Smooth muscle cell (in vitro differentiated cells): ENCODE data around the gene CCDC9B. TPM values are rescaled to one million over a fixed set of nuclear protein-coding genes. Genes with fewer than 3 reads are reported as not detected.

Experiments
- DNase-seq: peaks from one replicate; lab custom pipeline; 2025; ENCODE audit not compliant: unreplicated experiment; lab: John Stamatoyannopoulos, UW
- H2AFZ ChIP-seq: fragments of 200-600 bp; sonication (generic); 2 replicates; pipeline ENCODE4 v1.6.0; 2016; ENCODE audit warnings: antibody characterized with exemption, low read depth, mild to moderate bottlenecking
- H3F3A ChIP-seq: fragments of 200-600 bp; sonication (generic); 2 replicates; pipeline ENCODE4 v1.6.0; 2017; ENCODE audit warnings: antibody characterized with exemption, low read depth
- H3K27ac ChIP-seq: fragments of 200-600 bp; sonication (generic); 2 replicates; pipeline ENCODE4 v1.5.1; 2016; ENCODE audit warnings: low read depth, mild to moderate bottlenecking
- H3K27me3 ChIP-seq: fragments of 200-600 bp; sonication (generic); 2 replicates; pipeline ENCODE4 v1.6.1; 2016; ENCODE audit warnings: low read depth, mild to moderate bottlenecking
- H3K36me3 ChIP-seq: fragments of 200-600 bp; sonication (generic); 2 replicates; pipeline ENCODE4 v1.5.1; 2016; ENCODE audit warnings: low read depth
- H3K4me1 ChIP-seq: fragments of 200-600 bp; sonication (generic); 2 replicates; pipeline ENCODE4 v1.5.1; 2016; ENCODE audit warnings: low read depth
- H3K4me2 ChIP-seq: fragments of 200-600 bp; sonication (generic); 2 replicates; pipeline ENCODE4 v1.6.0; 2016; ENCODE audit warnings: mild to moderate bottlenecking
- H3K4me3 ChIP-seq: fragments of 200-600 bp; sonication (generic); 2 replicates; pipeline ENCODE4 v1.5.1; 2016; ENCODE audit warnings: mild to moderate bottlenecking
- H3K79me2 ChIP-seq: fragments of 200-600 bp; sonication (generic); 2 replicates; pipeline ENCODE4 v1.6.0; 2016; ENCODE audit warnings: low read depth, mild to moderate bottlenecking
- H3K9ac ChIP-seq: fragments of 200-600 bp; sonication (generic); 2 replicates; pipeline ENCODE4 v1.6.0; 2016; ENCODE audit warnings: low read depth
- H3K9me3 ChIP-seq: fragments of 200-600 bp; sonication (generic); replicated peaks from 2 replicates; pipeline ENCODE4 v1.5.1; 2016; ENCODE audit warnings: low read depth
- H4K20me1 ChIP-seq: fragments of 200-600 bp; sonication (generic); 2 replicates; pipeline ENCODE4 v1.6.0; 2016; ENCODE audit warnings: low read depth
- CTCF ChIP-seq: fragments of 200-600 bp; sonication (generic); IDR thresholded peaks from 2 replicates; pipeline ENCODE4 v1.5.1; 2017; ENCODE audit warnings: borderline replicate concordance, mild to moderate bottlenecking, antibody characterized with exemption; ENCODE audit not compliant: insufficient read depth, poor library complexity, severe bottlenecking
- WGBS: methylation state at CpG from one replicate; pipeline ENCODE4 v1.1.7; 2016; ENCODE audit warnings: low lambda C conversion rate; 5-methylcytosine and 5-hydroxymethylcytosine counted together
- polyA plus RNA-seq: library from polyadenylated mRNA; unstranded; fragments of >200 nt; fragmentation: Nextera tagmentation; extraction: Ambion mirVana; gene quantifications from 2 replicates; pipeline ENCODE4 v1.2.1, GENCODE V29; 2016
- total RNA-seq: library from RNA; depleted of rRNA; stranded (reverse); fragments of >200 nt; gene quantifications from 2 replicates; pipeline ENCODE4 v1.2.3, GENCODE V29; 2014

CCDC9B gene
- total and polyA plus RNA-seq, 2 experiments from 2014 or later: 0.97 to 3.8 TPM

- Histone ChIP-seq H3K27me3 (no peaks in the 10 kb centered on the region), H3K9me3 (no peaks in the 10 kb centered on the region), H3K9ac (no peak overlapping the region), H3K4me2 (no peak overlapping the region), H4K20me1 (no peaks in the 10 kb centered on the region), H3K27ac (no peak overlapping the region), H3K4me1 (peaks cover 5% of the 10 kb centered on the region), H3F3A (no peaks in the 10 kb centered on the region), H2AFZ (no peak overlapping the region), H3K79me2 (peaks cover 22% of the 10 kb centered on the region), H3K4me3 (no peak overlapping the region), H3K36me3 (no peaks in the 10 kb centered on the region)
- DNase-seq: no peak
- no peak for TF ChIP-seq CTCF
- WGBS: 97% methylated on average over 10 of the region's 10 CpGs
These were observed 39.9 kb upstream of the CCDC9B start for GRCh38 chr15:40380636-40381035.

GRCh38 chr15:40379853-40380252 lies 39.1 kb upstream of the CCDC9B start:
- H3K4me3 ChIP-seq: no peak overlapping the region
- peaks cover 5% of the 10 kb centered on the region for H3K4me1 ChIP-seq
- no peak for DNase-seq
- no peaks in the 10 kb centered on the region for H3K27me3 ChIP-seq
- no peak overlapping the region for H2AFZ ChIP-seq
- H3K79me2 ChIP-seq: peaks cover 19% of the 10 kb centered on the region
- no peak for TF ChIP-seq CTCF
- no peak overlapping the region for H3K27ac ChIP-seq
- H3K36me3 ChIP-seq: no peaks in the 10 kb centered on the region
- peak overlapping the region; percentile 16 for H3K4me2 ChIP-seq
- 6% methylated on average over 4 of the region's 4 CpGs for WGBS
- H4K20me1 ChIP-seq: no peaks in the 10 kb centered on the region
- no peaks in the 10 kb centered on the region for H3F3A ChIP-seq
- no peak overlapping the region for H3K9ac ChIP-seq
- no peaks in the 10 kb centered on the region for H3K9me3 ChIP-seq

- Histone ChIP-seq H2AFZ (no peak overlapping the region), H3K4me2 (peak overlapping the region; percentile 16), H3K4me1 (peaks cover 5% of the 10 kb centered on the region), H3F3A (no peaks in the 10 kb centered on the region), H4K20me1 (no peaks in the 10 kb centered on the region), H3K4me3 (no peak overlapping the region), H3K9ac (no peak overlapping the region), H3K36me3 (no peaks in the 10 kb centered on the region), H3K79me2 (peaks cover 14% of the 10 kb centered on the region), H3K27ac (no peak overlapping the region), H3K9me3 (no peaks in the 10 kb centered on the region), H3K27me3 (no peaks in the 10 kb centered on the region)
- no peak for DNase-seq
- 97% methylated on average over 4 of the region's 4 CpGs for WGBS
- no peak for TF ChIP-seq CTCF
These were observed 38.6 kb upstream of the CCDC9B start for GRCh38 chr15:40379374-40379773.

GRCh38 chr15:40377606-40378005 lies 36.9 kb upstream of the CCDC9B start:
- DNase-seq: no peak
- no peak overlapping the region for H3K4me2 ChIP-seq
- WGBS: 98% methylated on average over 3 of the region's 3 CpGs
- H3K9ac ChIP-seq: no peak overlapping the region
- no peaks in the 10 kb centered on the region for H4K20me1 ChIP-seq
- H3K9me3 ChIP-seq: no peaks in the 10 kb centered on the region
- H3F3A ChIP-seq: no peaks in the 10 kb centered on the region
- H3K4me3 ChIP-seq: no peak overlapping the region
- H3K4me1 ChIP-seq: no peaks in the 10 kb centered on the region
- no peaks in the 10 kb centered on the region for H3K27me3 ChIP-seq
- H3K36me3 ChIP-seq: no peaks in the 10 kb centered on the region
- no peak overlapping the region for H2AFZ ChIP-seq
- no peak for TF ChIP-seq CTCF
- no peaks in the 10 kb centered on the region for H3K79me2 ChIP-seq
- H3K27ac ChIP-seq: no peak overlapping the region
